ENCODE measurements around the gene CAPG. TPM values are rescaled to one million over a fixed set of nuclear protein-coding genes. Genes with fewer than 3 reads are reported as not detected.

CAPG gene
- total RNA-seq, 1 donor from 2014 or later, result 419 TPM

DNA sequence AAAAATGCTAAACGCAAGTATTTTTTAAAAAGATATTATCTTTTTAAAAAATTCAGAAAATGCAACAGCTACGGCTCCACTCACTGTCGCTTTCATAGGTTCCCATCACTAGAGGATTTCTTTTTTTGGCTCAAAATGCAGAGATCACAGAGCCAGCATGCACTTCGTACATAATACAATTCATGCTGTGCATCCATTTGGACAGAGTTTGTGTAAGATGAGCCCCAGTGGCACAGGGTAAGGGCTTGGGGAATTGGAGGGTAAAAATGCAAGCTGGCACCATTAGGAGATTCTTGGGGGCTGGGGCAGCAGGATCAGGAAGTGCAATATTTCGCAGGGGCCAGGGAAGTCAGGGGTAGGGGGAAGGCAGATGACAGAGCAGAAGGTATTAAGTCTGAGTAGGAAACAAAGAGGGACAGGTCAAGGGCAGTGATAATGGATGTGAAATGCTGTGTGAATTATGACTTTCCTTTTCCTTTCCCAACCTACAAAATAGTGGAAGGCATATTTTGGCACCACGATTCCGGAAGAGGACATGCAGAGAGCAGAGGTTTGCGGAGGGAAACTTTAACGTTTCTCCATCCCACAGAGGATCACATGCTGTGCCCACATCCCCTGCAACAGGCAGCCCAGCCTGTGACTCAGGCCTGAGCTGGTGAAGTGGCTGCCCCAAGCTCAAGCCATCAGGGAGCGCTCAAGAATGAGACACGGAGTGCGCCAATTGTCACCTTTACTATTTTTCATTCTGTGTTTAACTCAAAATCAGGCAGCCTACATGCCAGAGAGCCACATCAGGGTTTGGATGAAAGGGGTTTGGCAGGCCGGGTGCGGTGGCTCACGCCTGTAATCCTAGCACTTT, 4.7 kb downstream of the CAPG start:
- H3K4me1 ChIP-seq, result peaks cover 15% of the 10 kb centered on the region
- peak overlapping the region; percentile 11 for H3K4me3 ChIP-seq
- peaks cover 6% of the 10 kb centered on the region for H3K9me3 ChIP-seq
- H3K27ac ChIP-seq, result peak overlapping the region; percentile 34
- intact Hi-C loops (cut with DNase I), result no loop called here
- ATAC-seq, result peak; percentile 79
- TF ChIP-seq, protein P1, sequence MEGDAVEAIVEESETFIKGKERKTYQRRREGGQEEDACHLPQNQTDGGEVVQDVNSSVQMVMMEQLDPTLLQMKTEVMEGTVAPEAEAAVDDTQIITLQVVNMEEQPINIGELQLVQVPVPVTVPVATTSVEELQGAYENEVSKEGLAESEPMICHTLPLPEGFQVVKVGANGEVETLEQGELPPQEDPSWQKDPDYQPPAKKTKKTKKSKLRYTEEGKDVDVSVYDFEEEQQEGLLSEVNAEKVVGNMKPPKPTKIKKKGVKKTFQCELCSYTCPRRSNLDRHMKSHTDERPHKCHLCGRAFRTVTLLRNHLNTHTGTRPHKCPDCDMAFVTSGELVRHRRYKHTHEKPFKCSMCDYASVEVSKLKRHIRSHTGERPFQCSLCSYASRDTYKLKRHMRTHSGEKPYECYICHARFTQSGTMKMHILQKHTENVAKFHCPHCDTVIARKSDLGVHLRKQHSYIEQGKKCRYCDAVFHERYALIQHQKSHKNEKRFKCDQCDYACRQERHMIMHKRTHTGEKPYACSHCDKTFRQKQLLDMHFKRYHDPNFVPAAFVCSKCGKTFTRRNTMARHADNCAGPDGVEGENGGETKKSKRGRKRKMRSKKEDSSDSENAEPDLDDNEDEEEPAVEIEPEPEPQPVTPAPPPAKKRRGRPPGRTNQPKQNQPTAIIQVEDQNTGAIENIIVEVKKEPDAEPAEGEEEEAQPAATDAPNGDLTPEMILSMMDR (IDR thresholded peaks at IDR 0.05), result no peak
- H3K27me3 ChIP-seq, result no peaks in the 10 kb centered on the region
- H3K36me3 ChIP-seq, result peaks cover under 1% of the 10 kb centered on the region
- peak; percentile 79 for DNase-seq

- peaks cover 15% of the 10 kb centered on the region for H3K4me1 ChIP-seq
- no peaks in the 10 kb centered on the region for H3K27me3 ChIP-seq
- TF ChIP-seq, protein P1 (IDR thresholded peaks at IDR 0.05), result no peak
- no peak overlapping the region for H3K27ac ChIP-seq
- intact Hi-C loops (cut with DNase I), result no loop called here
- H3K9me3 ChIP-seq, result peaks cover 6% of the 10 kb centered on the region
- DNase-seq (peak; percentile 48), ATAC-seq (peak; percentile 10)
- H3K36me3 ChIP-seq, result peaks cover 14% of the 10 kb centered on the region
- H3K4me3 ChIP-seq, result no peak overlapping the region
Observed at GRCh38 chr2:85401844-85402243, 8.3 kb downstream of the CAPG start.

GRCh38 chr2:85401464-85401805, 8.7 kb downstream of the CAPG start:
- Histone ChIP-seq H3K4me1 (peaks cover 19% of the 10 kb centered on the region), H3K36me3 (peaks cover 14% of the 10 kb centered on the region), H3K9me3 (peaks cover 6% of the 10 kb centered on the region), H3K4me3 (no peak overlapping the region), H3K27me3 (no peaks in the 10 kb centered on the region), H3K27ac (no peak overlapping the region)
- intact Hi-C loops (cut with DNase I), result no loop called here
- ATAC-seq (no peak), DNase-seq (peak; percentile 49)
- TF ChIP-seq, protein P1 (IDR thresholded peaks at IDR 0.05), result no peak

GRCh38 chr2:85400541-85401463, 9.4 kb downstream of the CAPG start:
- intact Hi-C loops (cut with DNase I), result no loop called here
- peaks cover 6% of the 10 kb centered on the region for H3K9me3 ChIP-seq
- no peak overlapping the region for H3K27ac ChIP-seq
- no peak overlapping the region for H3K4me3 ChIP-seq
- DNase-seq (peak; percentile 55), ATAC-seq (no peak)
- TF ChIP-seq, protein P1 (IDR thresholded peaks at IDR 0.05), result no peak
- H3K4me1 ChIP-seq, result peaks cover 18% of the 10 kb centered on the region
- peaks cover 14% of the 10 kb centered on the region for H3K36me3 ChIP-seq
- no peaks in the 10 kb centered on the region for H3K27me3 ChIP-seq

DNA sequence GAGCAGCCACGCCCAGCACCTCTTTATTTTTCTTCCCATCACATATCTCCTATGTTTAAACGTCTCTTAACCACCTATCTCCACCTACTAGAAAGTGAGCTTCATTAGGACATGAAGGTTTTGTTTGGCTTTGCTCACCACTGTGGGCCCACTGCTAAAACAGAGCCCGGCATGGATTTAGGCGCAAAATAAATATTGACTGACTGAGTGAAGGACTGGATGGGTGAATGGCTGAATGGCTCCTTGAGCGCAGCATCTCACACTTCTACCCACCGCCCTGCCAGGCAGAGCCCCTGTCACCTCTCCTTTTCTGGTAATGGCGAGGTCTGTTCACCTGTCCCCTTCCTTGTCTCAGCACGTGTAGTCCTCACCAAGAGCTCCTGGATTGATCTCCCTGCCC, 10.1 kb downstream of the CAPG start:
- H3K4me3 ChIP-seq, result no peak overlapping the region
- ATAC-seq (no peak), DNase-seq (peak; percentile 30)
- H3K27me3 ChIP-seq, result no peaks in the 10 kb centered on the region
- H3K27ac ChIP-seq, result no peak overlapping the region
- peaks cover 18% of the 10 kb centered on the region for H3K36me3 ChIP-seq
- intact Hi-C loops (cut with DNase I), result no loop called here
- H3K4me1 ChIP-seq, result peaks cover 15% of the 10 kb centered on the region
- TF ChIP-seq, protein P1 (IDR thresholded peaks at IDR 0.05), result no peak
- H3K9me3 ChIP-seq, result peaks cover 6% of the 10 kb centered on the region

All from upper lobe of right lung (tissue), 1 donor.